Activated naive CD4-positive, alpha-beta T cell treated with anti-CD3 and anti-CD28 coated beads, Interleukin-2, amount 50 U/mL, for 24 hours (primary cell): ENCODE results near the gene C19orf67.
"Not testable (repeated sequence)": the region's sequence is repeated elsewhere in the genome, so short reads cannot be mapped to it uniquely, and the experiment has no call there.

Experiments
- H3K27ac Mint-ChIP-seq: one replicate; pipeline ENCODE4 v1.8.0; 2021; ENCODE audit warnings: mild to moderate bottlenecking, mixed read lengths
- H3K27me3 Mint-ChIP-seq: one replicate; pipeline ENCODE4 v1.8.0; 2021; ENCODE audit warnings: mixed read lengths
- H3K36me3 Mint-ChIP-seq: one replicate; pipeline ENCODE4 v1.8.0; 2021; ENCODE audit warnings: mixed read lengths
- H3K4me1 Mint-ChIP-seq: one replicate; pipeline ENCODE4 v1.8.0; 2021; ENCODE audit warnings: mixed read lengths
- H3K4me3 Mint-ChIP-seq: one replicate; pipeline ENCODE4 v1.8.0; 2021; ENCODE audit warnings: mild to moderate bottlenecking, mixed read lengths
- H3K9me3 Mint-ChIP-seq: one replicate; pipeline ENCODE4 v1.8.0; 2021; ENCODE audit warnings: mixed read lengths

The C19orf67 gene

DNA sequence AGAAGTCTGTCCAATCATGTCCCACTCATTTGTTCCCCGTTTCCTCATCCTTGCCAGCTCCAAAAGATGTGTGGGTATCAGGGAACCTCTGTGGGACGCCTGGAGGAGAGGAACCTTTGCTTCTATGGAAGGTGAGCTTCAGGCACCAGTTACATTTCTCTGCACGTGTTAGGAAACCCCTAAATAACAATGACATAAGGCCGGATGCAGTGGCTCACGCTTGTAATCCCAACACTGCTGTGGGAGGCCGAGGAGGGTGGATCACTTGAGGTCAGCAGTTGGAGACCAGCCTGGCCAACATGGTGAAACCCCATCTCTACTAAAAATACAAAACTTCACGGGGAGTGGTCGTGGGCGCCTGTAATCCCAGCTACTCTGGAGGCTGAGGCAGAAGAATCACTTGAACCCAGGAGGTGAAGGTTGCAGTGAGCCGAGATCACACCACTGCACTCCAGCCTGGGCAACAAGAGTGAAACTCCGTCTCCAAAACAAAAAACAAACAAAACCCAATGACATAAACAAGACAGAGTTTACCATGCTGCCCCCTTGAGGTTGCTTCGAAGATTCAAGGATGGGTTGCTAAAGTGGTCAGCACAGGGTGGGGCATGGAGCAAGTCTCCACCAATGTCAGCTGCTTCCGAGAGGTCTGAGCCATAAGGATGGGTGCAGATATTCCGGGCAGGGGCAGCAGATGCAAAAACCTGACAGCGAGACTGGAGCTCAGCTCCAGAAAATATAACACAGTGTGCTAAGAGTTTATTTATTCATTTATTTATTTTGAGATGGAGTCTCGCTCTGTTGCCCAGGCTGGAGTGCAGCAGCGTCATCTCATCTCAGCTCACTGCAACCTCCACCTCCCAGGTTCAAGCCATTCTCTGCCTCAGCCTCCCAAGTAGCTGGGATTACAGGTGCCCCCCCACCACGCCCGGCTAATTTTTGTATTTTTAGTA, 42.6 kb downstream of the C19orf67 start:
- H3K36me3 Mint-ChIP-seq, H3K27me3 Mint-ChIP-seq, H3K4me1 Mint-ChIP-seq, H3K9me3 Mint-ChIP-seq, H3K4me3 Mint-ChIP-seq: not testable (repeated sequence)
- peak overlapping the region; percentile 51 for H3K27ac Mint-ChIP-seq

DNA sequence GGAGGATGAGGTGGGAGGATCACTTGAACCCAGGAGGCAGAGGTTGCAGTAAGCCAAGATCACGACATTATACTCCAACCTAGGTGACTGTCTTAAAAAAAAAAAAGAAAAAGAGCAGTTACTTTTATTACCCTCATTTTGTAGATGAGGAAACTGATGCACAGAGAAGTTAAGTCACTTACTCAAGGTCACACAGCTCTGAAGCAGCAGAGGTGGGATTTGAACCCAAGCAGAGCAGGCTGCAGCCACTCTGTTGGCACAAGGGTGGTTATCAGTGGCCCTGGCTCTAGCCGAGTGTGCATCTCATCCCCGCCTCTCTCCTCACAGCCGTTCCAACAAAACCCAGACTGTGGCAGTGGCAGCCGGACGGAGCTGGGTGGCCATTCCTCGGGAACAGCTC, 46.4 kb downstream of the C19orf67 start:
- Mint-ChIP-seq H3K36me3 (peaks cover 6% of the 10 kb centered on the region), H3K4me3 (no peak overlapping the region), H3K9me3 (no peaks in the 10 kb centered on the region), H3K27me3 (no peaks in the 10 kb centered on the region), H3K4me1 (peaks cover 12% of the 10 kb centered on the region), H3K27ac (peak overlapping the region; percentile 51)

DNA sequence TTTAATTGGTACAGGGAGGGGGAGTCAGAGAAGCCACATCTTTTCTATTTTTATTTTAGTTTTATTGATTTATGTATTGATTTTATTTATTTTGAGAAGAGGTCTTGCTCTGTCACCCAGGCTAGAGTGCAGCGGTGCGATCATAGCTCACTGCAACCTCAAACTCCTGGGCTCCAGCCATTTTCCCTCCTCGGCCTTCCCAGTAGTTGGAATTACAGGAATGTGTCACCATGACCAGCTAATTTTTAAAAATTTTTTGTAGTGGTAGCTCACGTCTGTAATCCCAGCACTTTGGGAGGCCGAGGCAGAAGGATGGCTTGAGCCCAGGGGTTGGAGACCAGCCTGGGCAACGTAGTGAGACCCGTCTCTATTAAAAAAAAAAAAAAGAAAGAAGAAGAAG, 49.9 kb downstream of the C19orf67 start:
- no peak overlapping the region for H3K27ac Mint-ChIP-seq
- peaks cover 31% of the 10 kb centered on the region for H3K4me1 Mint-ChIP-seq
- no peak overlapping the region for H3K4me3 Mint-ChIP-seq
- H3K9me3 Mint-ChIP-seq, result no peaks in the 10 kb centered on the region
- H3K27me3 Mint-ChIP-seq, result no peaks in the 10 kb centered on the region
- H3K36me3 Mint-ChIP-seq, result peaks cover 2% of the 10 kb centered on the region

DNA sequence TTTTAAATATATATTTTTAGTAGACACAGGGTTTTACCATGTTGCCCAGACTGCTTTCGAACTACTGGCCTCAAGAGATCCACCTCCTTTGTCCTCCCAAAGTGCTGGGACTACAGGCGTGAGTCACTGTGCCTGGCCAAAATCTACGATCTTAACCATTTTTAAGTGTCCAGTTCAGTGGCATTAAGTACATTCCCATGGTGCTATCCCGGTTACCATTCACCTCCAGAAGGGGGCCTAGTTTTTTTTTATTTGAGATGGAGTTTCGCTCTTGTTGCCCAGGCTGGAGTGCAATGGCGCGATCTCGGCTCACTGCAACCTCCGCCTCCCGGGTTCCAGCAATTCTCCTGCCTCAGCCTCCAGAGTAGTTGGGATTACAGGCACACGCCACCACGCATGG, 50.4 kb downstream of the C19orf67 start:
- H3K9me3 Mint-ChIP-seq, H3K27me3 Mint-ChIP-seq, H3K4me3 Mint-ChIP-seq, H3K36me3 Mint-ChIP-seq: not testable (repeated sequence)
- H3K4me1 Mint-ChIP-seq, result peaks cover 36% of the 10 kb centered on the region
- peak overlapping the region; percentile 35 for H3K27ac Mint-ChIP-seq

DNA sequence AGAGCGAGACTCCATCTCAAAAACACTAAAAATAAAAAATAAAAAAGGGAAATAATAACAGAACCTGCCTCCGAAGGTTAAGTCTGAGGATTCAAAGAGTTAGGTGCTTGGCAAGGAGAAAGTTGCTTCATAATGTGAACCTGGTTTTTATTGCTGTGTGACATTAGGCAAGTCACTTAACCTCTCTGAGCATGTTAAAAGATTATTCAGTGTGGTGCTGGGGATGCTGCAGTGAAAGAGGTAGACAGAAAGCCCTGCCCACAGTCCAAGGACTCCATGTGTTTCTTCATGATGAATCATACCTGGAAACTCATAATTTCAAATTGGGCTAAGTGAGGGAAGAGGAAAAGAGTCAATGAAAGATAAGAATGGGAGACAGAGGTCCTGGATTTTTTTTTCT, 51.6 kb downstream of the C19orf67 start:
- peaks cover 2% of the 10 kb centered on the region for H3K36me3 Mint-ChIP-seq
- peak overlapping the region; percentile 1 for H3K4me3 Mint-ChIP-seq
- no peaks in the 10 kb centered on the region for H3K27me3 Mint-ChIP-seq
- no peaks in the 10 kb centered on the region for H3K9me3 Mint-ChIP-seq
- peaks cover 38% of the 10 kb centered on the region for H3K4me1 Mint-ChIP-seq
- H3K27ac Mint-ChIP-seq, result peak overlapping the region; percentile 32

DNA sequence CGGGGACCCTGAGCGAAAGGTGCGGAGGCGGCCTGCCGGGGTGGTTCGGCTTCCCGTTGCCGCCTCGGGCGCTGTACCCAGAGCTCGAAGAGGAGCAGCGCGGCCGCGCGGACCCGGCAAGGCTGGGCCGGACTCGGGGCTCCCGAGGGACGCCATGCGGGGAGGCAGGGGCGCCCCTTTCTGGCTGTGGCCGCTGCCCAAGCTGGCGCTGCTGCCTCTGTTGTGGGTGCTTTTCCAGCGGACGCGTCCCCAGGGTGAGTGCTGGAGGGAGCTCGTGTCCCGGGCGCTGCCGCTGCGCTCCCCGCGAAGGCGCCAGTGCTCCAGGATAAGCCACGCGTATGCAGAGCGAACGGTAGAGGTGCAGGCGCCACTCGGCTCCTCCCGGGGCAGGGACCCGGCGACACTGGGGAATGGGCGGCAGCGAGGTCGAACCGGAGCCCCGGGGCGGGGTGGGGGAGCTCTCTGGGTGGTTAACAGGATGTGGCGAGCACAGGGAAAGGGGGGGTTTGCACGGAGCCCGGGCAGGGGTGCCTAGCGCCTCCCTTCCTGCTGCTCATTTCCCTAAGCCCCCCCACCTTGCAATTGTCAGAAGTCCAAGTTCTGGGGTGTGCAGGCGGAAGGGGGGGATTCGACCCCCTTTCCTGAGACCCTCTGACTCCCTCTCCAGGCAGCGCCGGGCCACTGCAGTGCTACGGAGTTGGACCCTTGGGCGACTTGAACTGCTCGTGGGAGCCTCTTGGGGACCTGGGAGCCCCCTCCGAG, 53.7 kb downstream of the C19orf67 start, which contains the start of gene IL27RA:
IL27RA (plus strand) TSS at position 44 of the 762 bp plus-strand sequence; CDS start at position 155, 111 bp downstream.
- Mint-ChIP-seq H3K4me3 (peak within 1 kb of the TSS; percentile 93), H3K9me3 (no peaks in the 10 kb centered on the region), H3K36me3 (peaks cover 2% of the 10 kb centered on the region), H3K4me1 (peaks cover 35% of the 10 kb centered on the region), H3K27me3 (no peaks in the 10 kb centered on the region), H3K27ac (peak within 1 kb of the TSS; percentile 92)
